ENCODE data around the gene MUC13. TPM values are rescaled to one million over a fixed set of nuclear protein-coding genes. Genes with fewer than 3 reads are reported as not detected.

The MUC13 gene
- total RNA-seq, 4 donors from 2014 or later = not detected

DNA sequence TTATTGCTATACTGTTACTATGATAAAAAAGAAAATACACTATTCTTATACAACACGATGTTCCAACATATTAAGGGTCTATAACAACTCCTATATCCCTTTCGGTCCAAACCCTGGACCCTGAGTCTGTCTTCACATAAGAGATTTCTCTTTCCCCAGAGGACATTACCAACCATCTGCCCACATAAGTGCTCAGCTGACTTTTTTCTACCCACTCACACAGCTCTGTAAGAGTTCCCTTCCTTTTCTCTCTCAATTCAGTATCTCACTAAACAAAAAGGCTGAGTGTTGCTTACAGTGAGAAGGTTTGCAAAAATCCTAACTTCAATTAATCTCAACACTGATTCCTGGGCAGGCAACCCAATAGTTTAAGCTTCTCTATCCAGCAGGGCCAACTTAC is 77.9 kb downstream of the MUC13 start:
- no peak for DNase-seq (ENCODE audit: low spot score in 2 of 2)
- 89% methylated on average over 2 of the region's 2 CpGs for WGBS, 2 donors
- TF ChIP-seq POLR2A (IDR thresholded peaks at IDR 0.05) = no peak
- TF ChIP-seq, protein P1, sequence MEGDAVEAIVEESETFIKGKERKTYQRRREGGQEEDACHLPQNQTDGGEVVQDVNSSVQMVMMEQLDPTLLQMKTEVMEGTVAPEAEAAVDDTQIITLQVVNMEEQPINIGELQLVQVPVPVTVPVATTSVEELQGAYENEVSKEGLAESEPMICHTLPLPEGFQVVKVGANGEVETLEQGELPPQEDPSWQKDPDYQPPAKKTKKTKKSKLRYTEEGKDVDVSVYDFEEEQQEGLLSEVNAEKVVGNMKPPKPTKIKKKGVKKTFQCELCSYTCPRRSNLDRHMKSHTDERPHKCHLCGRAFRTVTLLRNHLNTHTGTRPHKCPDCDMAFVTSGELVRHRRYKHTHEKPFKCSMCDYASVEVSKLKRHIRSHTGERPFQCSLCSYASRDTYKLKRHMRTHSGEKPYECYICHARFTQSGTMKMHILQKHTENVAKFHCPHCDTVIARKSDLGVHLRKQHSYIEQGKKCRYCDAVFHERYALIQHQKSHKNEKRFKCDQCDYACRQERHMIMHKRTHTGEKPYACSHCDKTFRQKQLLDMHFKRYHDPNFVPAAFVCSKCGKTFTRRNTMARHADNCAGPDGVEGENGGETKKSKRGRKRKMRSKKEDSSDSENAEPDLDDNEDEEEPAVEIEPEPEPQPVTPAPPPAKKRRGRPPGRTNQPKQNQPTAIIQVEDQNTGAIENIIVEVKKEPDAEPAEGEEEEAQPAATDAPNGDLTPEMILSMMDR (IDR thresholded peaks at IDR 0.05) = no peak
- intact Hi-C loops (cut with DNase I; ENCODE audit: low total_unique reads) = no loop called here
- no peak overlapping the region for H3K4me3 ChIP-seq (ENCODE audit: low read depth, poor library complexity, severe bottlenecking)

Other genes with a start within 250 kb of the MUC13 start
- 10 to 100 TPM; 13.4 to 19.9 (median 15.8) TPM for gene UMPS, start 204.3 kb downstream of the MUC13 start, total RNA-seq
- 100 to 1,000 TPM; 210 to 414 (median 286) TPM for gene ITGB5, start 47.4 kb downstream of the MUC13 start, total RNA-seq
- gene HEG1, start 121.2 kb upstream of the MUC13 start, total RNA-seq = 10 to 100 TPM; 13.6 to 22.7 (median 16.8) TPM

Measured in lower leg skin (tissue), 4 donors.